ENCODE data around the gene TAF11L11. TPM values are rescaled to one million over a fixed set of nuclear protein-coding genes. Genes with fewer than 3 reads are reported as not detected.
"Not testable (repeated sequence)": the region's sequence is repeated elsewhere in the genome, so short reads cannot be mapped to it uniquely, and the experiment has no call there.

Gene TAF11L11
- total RNA-seq, result not detected

- DNase-seq (ENCODE audit: low read depth in 2 of 3, low spot score in 2 of 3), result not testable (repeated sequence)
These were observed at the start of gene TAF11L11 for GRCh38 chr5:17603880-17604279. TAF11L11 (plus strand) TSS chr5:17604183.

- not testable (repeated sequence) for DNase-seq (ENCODE audit: low read depth in 2 of 3, low spot score in 2 of 3)
These were observed 18.3 kb upstream of the TAF11L11 start, which contains the start of gene TAF11L7 for GRCh38 chr5:17585658-17586057. TAF11L7 (minus strand) TSS chr5:17585758.

GRCh38 chr5:17590860-17591259 lies 13.1 kb upstream of the TAF11L11 start, which contains the start of gene TAF11L8:
TAF11L8 (minus strand) TSS chr5:17590960.
- DNase-seq (ENCODE audit: low read depth in 2 of 3, low spot score in 2 of 3), result not testable (repeated sequence)

- not testable (repeated sequence) for DNase-seq (ENCODE audit: low read depth in 2 of 3, low spot score in 2 of 3)
These were observed 9.7 kb upstream of the TAF11L11 start, which contains the start of gene TAF11L9 for GRCh38 chr5:17594255-17594654. TAF11L9 (minus strand) TSS chr5:17594394.

- DNase-seq (ENCODE audit: low read depth in 2 of 3, low spot score in 2 of 3), result not testable (repeated sequence)
These were observed 6.3 kb upstream of the TAF11L11 start, which contains the start of gene TAF11L10 for GRCh38 chr5:17597728-17598127. TAF11L10 (minus strand) TSS chr5:17597828.

- DNase-seq (ENCODE audit: low read depth in 2 of 3, low spot score in 2 of 3), result no peak
These were observed 968 bp downstream of the TAF11L11 start for GRCh38 chr5:17604951-17605350.

GRCh38 chr5:17607461-17607860 lies 3.5 kb downstream of the TAF11L11 start:
- not testable (repeated sequence) for DNase-seq (ENCODE audit: low read depth in 2 of 3, low spot score in 2 of 3)

GRCh38 chr5:17610092-17610491 lies 6.1 kb downstream of the TAF11L11 start, which contains the start of gene TAF11L12:
TAF11L12 (plus strand) TSS chr5:17610392.
- not testable (repeated sequence) for DNase-seq (ENCODE audit: low read depth in 2 of 3, low spot score in 2 of 3)

GRCh38 chr5:17614872-17615605 lies 11.1 kb downstream of the TAF11L11 start:
- no peak for DNase-seq (ENCODE audit: low read depth in 2 of 3, low spot score in 2 of 3)

GRCh38 chr5:17619354-17619753 lies 15.4 kb downstream of the TAF11L11 start:
- no peak for DNase-seq (ENCODE audit: low read depth in 2 of 3, low spot score in 2 of 3)

- DNase-seq (ENCODE audit: low read depth in 2 of 3, low spot score in 2 of 3), result no peak
These were observed 16.6 kb downstream of the TAF11L11 start for GRCh38 chr5:17620627-17621026.

- no peak for DNase-seq (ENCODE audit: low read depth in 2 of 3, low spot score in 2 of 3)
These were observed 21.7 kb downstream of the TAF11L11 start for GRCh38 chr5:17625686-17626085.

- DNase-seq (ENCODE audit: low read depth in 2 of 3, low spot score in 2 of 3), result not testable (repeated sequence)
These were observed 27.8 kb downstream of the TAF11L11 start, which contains the start of gene TAF11L13 for GRCh38 chr5:17631788-17632187. TAF11L13 (plus strand) TSS chr5:17632088.

GRCh38 chr5:17634160-17634559 lies 30.2 kb downstream of the TAF11L11 start, which contains the start of gene TAF11L14:
TAF11L14 (plus strand) TSS chr5:17634460.
- no peak for DNase-seq (ENCODE audit: low read depth in 2 of 3, low spot score in 2 of 3)

GRCh38 chr5:17649232-17649631 lies 45.2 kb downstream of the TAF11L11 start:
- DNase-seq (ENCODE audit: low read depth in 2 of 3, low spot score in 2 of 3), result not testable (repeated sequence)

GRCh38 chr5:17655201-17655759 lies 51.3 kb downstream of the TAF11L11 start:
- DNase-seq (ENCODE audit: low read depth in 2 of 3, low spot score in 2 of 3), result not testable (repeated sequence)

Small RNA genes within 50 kb of the gene (small RNA-seq; reads per million reads assigned to genes)
- not detected for gene AC233724.1
- not detected for gene AC233724.2
- gene AC233724.3, result not detected
- gene AC233724.4, result not detected
- gene AC233724.6, result not detected
- not detected for gene AC233724.7

Other genes with a start within 250 kb of the TAF11L11 start
- gene TAF11L2, start 106.0 kb upstream of the TAF11L11 start, total RNA-seq, result not detected
- gene TAF11L3, start 85.8 kb upstream of the TAF11L11 start, total RNA-seq, result not detected
- gene TAF11L4, start 82.4 kb upstream of the TAF11L11 start, total RNA-seq, result not detected
- not detected for gene TAF11L5, start 78.9 kb upstream of the TAF11L11 start, total RNA-seq
- gene TAF11L6, start 75.5 kb upstream of the TAF11L11 start, total RNA-seq, result not detected
- gene TAF11L7, start 18.4 kb upstream of the TAF11L11 start, total RNA-seq, result not detected
- gene TAF11L8, start 13.2 kb upstream of the TAF11L11 start, total RNA-seq, result not detected
- gene TAF11L9, start 9.8 kb upstream of the TAF11L11 start, total RNA-seq, result not detected
- not detected for gene TAF11L10, start 6.4 kb upstream of the TAF11L11 start, total RNA-seq
- not detected for gene TAF11L12, start 6.2 kb downstream of the TAF11L11 start, total RNA-seq
- not detected for gene TAF11L13, start 27.9 kb downstream of the TAF11L11 start, total RNA-seq
- not detected for gene TAF11L14, start 30.3 kb downstream of the TAF11L11 start, total RNA-seq

All from hematopoietic multipotent progenitor cell (in vitro differentiated cells).